SK-N-SH treated with all-trans-retinoic acid at 6 μM for 48 hours (cell line): ENCODE data around the gene INAVA.

Source experiments
- ARNTL ChIP-seq: fragments of 450-650 bp; formaldehyde crosslinking; IDR thresholded peaks from 2 replicates; pipeline ENCODE4 v1.5.0; 2020; ENCODE audit warnings: low read depth, mild to moderate bottlenecking, moderate library complexity, borderline replicate concordance
- CREB5 ChIP-seq: fragments of 250-450 bp; sonication (Bioruptor Pico); IDR thresholded peaks from 2 replicates; pipeline ENCODE4 v1.5.1; 2020; ENCODE audit warnings: low read depth, mild to moderate bottlenecking, moderate library complexity
- CSRNP3 ChIP-seq: fragments of 250-450 bp; sonication (Bioruptor Pico); IDR thresholded peaks from 2 replicates; pipeline ENCODE4 v1.5.1; 2021; ENCODE audit warnings: mild to moderate bottlenecking, moderate library complexity
- SNAI2 ChIP-seq: fragments of 250-450 bp; sonication (Bioruptor Pico); IDR thresholded peaks from 2 replicates; pipeline ENCODE4 v1.5.0; 2020; ENCODE audit warnings: mild to moderate bottlenecking, moderate library complexity
- TCF4 ChIP-seq: fragments of 250-450 bp; sonication (Bioruptor Pico); IDR thresholded peaks from 2 replicates; pipeline ENCODE4 v1.8.0; 2021; ENCODE audit warnings: mild to moderate bottlenecking, moderate library complexity, borderline replicate concordance
- TOX ChIP-seq: fragments of 250-450 bp; sonication (Bioruptor Pico); IDR thresholded peaks from 2 replicates; pipeline ENCODE4 v1.8.0; 2021; ENCODE audit warnings: mild to moderate bottlenecking, moderate library complexity, borderline replicate concordance
- ZFP3 ChIP-seq: fragments of 250-450 bp; sonication (Bioruptor Pico); IDR thresholded peaks from 2 replicates; pipeline ENCODE4 v1.5.0; 2020; ENCODE audit warnings: mild to moderate bottlenecking, moderate library complexity

GRCh38 chr1:200880212-200880611 lies 14.5 kb upstream of the INAVA start:
- TF ChIP-seq SNAI2 (CRISPR knock-in tag) (no peak), CSRNP3 (CRISPR knock-in tag) (no peak), CREB5 (CRISPR knock-in tag) (no peak), ZFP3 (CRISPR knock-in tag) (no peak), ARNTL (no peak), TCF4 (CRISPR knock-in tag) (no peak), TOX (CRISPR knock-in tag) (no peak)
